Choroid plexus epithelial cell (primary cell): ENCODE data around the gene PYURF.

Experiments
- DNase-seq: peaks from one replicate; pipeline ENCODE4 v3.0.0-alpha.2; 2010; ENCODE audit warnings: low read depth
- H3K4me3 ChIP-seq: 2 replicates; pipeline ENCODE4 v1.5.1; 2011; ENCODE audit warnings: low read depth, mild to moderate bottlenecking, control low read depth, low read length, moderate library complexity
- TF ChIP-seq, protein P1 (sequence below): conservative IDR thresholded peaks from 2 replicates; pipeline ENCODE4 v1.5.1; 2011; ENCODE audit warnings: low read depth, mild to moderate bottlenecking, control low read depth, inconsistent platforms, low read length, moderate library complexity

Gene PYURF

DNA sequence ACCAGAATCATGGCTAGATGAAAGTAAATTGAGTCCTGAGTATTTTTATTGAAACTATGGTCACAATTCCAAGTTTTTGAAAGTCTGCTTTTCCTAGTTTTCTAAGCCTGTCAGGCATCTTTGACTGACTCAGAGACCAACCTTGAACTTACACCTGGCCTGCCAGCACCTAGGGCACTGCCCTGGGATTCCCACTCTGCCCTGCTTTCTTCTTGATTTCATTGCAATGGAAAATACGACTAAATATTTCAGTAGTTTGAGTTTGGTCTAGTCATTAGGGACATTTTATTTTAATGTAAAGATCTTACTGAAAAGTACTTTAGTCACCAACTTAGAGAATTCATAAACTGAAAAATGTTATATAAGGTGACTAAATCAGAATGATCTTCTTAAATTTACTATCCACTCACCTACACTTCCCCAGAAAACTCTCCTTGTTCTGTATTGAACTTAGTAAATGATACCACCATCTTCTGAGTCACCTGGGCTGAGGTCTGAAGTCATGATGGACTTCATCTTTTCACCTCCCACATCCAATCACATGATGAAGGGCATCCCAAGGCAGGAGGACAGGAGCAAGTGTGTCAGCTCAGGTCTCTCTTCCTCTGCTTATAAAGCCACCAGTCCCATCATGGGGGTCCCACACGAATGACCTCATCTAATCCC, 11.6 kb upstream of the PYURF start:
- TF ChIP-seq, protein P1, sequence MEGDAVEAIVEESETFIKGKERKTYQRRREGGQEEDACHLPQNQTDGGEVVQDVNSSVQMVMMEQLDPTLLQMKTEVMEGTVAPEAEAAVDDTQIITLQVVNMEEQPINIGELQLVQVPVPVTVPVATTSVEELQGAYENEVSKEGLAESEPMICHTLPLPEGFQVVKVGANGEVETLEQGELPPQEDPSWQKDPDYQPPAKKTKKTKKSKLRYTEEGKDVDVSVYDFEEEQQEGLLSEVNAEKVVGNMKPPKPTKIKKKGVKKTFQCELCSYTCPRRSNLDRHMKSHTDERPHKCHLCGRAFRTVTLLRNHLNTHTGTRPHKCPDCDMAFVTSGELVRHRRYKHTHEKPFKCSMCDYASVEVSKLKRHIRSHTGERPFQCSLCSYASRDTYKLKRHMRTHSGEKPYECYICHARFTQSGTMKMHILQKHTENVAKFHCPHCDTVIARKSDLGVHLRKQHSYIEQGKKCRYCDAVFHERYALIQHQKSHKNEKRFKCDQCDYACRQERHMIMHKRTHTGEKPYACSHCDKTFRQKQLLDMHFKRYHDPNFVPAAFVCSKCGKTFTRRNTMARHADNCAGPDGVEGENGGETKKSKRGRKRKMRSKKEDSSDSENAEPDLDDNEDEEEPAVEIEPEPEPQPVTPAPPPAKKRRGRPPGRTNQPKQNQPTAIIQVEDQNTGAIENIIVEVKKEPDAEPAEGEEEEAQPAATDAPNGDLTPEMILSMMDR = no peak
- no peak overlapping the region for H3K4me3 ChIP-seq
- DNase-seq = no peak

- no peak overlapping the region for H3K4me3 ChIP-seq
Observed at GRCh38 chr4:88533937-88534750, 10.6 kb upstream of the PYURF start.

GRCh38 chr4:88533088-88533790, 9.7 kb upstream of the PYURF start:
- DNase-seq = peak; percentile 39
- TF ChIP-seq, protein P1 = no peak

More at GRCh38 chr4:88533937-88534750, 10.6 kb upstream of the PYURF start:
- TF ChIP-seq, protein P1 = no peak
- DNase-seq = peak; percentile 61

DNA sequence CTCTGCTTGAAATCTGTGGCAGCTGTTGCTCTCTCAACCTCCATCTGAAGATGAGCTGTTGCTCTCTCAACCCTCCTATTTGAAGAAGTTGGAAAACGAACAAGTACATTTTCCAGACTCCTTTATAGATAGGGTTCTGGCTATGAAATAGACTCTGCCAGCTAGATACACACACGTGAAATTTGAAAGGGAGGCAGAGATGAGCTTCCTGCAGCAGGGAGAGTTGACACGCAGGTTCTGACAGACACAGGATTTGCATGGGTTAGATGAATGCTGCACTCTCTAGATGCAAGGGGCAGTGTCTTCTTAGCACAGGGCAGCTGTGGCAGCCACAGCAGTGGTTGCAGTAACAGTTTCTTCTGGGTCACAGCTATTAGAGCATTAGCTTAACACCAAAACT, 8.0 kb upstream of the PYURF start:
- TF ChIP-seq, protein P1 = no peak
- no peak overlapping the region for H3K4me3 ChIP-seq
- DNase-seq = no peak

More at GRCh38 chr4:88533088-88533790, 9.7 kb upstream of the PYURF start:
- H3K4me3 ChIP-seq = no peak overlapping the region

DNA sequence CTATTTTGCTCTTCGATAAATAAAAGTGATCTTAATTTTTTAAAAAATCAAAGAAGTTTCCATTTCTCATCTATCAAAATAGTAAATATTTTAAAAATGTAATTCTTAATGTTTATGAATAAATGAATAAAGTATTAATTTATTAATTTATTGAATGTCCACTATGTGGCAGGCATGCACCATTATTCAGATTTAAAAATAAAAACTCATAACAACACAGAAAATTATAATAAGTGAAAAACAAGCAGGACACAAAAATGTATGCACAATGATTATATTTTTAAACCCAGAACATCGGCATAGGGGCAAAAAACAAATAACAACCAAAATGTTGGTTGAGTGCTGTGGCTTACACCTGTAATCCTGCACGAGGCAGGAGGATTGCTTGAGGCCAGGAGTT, 5.3 kb upstream of the PYURF start:
- TF ChIP-seq, protein P1 = peak; percentile 6
- H3K4me3 ChIP-seq = no peak overlapping the region
- peak; percentile 24 for DNase-seq

- DNase-seq = no peak
- TF ChIP-seq, protein P1 = no peak
- no peak overlapping the region for H3K4me3 ChIP-seq
Observed at GRCh38 chr4:88527787-88528186, 4.2 kb upstream of the PYURF start.
